K562 (cell line): ENCODE results near the gene MBD4. TPM values are rescaled to one million over a fixed set of nuclear protein-coding genes. Genes with fewer than 3 reads are reported as not detected.

Experiments
- CREBBP ChIP-seq: IDR thresholded peaks from one replicate; pipeline ENCODE4 v1.6.1; 2012; ENCODE audit warnings: low read depth, mild to moderate bottlenecking, control low read depth, inconsistent platforms, low read length
- ELK1 ChIP-seq: sonication (generic); formaldehyde crosslinking; IDR thresholded peaks from 2 replicates; pipeline ENCODE4 v1.8.1; 2022; ENCODE audit warnings: missing genetic modification reagents
- FOXP1 ChIP-seq: sonication (generic); formaldehyde crosslinking; IDR thresholded peaks from 2 replicates; pipeline ENCODE4 v1.8.0; 2022; ENCODE audit warnings: mild to moderate bottlenecking, missing genetic modification reagents
- HSF4 ChIP-seq: fragments of 250-450 bp; sonication (Bioruptor Pico); IDR thresholded peaks from 2 replicates; pipeline ENCODE4 v2.1.2; 2022; ENCODE audit warnings: mild to moderate bottlenecking, moderate library complexity, borderline replicate concordance
- L3MBTL2 ChIP-seq: fragments of 450-650 bp; IDR thresholded peaks from 2 replicates; pipeline ENCODE4 v1.6.1; 2016; ENCODE audit warnings: mild to moderate bottlenecking, moderate library complexity
- MYC ChIP-seq, 2 experiments: fragments of 250-450 bp in 1 of 2; sonication (Bioruptor Pico) in 1 of 2; IDR thresholded peaks; 2 replicates each; pipeline versions ENCODE4 v1.5.1 to v1.6.1; 2012 to 2021; ENCODE audit warnings: low read depth in 2 of 2, borderline replicate concordance in 1 of 2, improper control_type of control experiment in 1 of 2, low read length in 1 of 2, mild to moderate bottlenecking in 1 of 2, moderate library complexity in 1 of 2
- NCOR1 ChIP-seq: fragments of 450-650 bp; IDR thresholded peaks from 2 replicates; pipeline ENCODE4 v1.6.1; 2016; ENCODE audit warnings: mild to moderate bottlenecking, moderate library complexity
- PCBP1 ChIP-seq: fragments of 200-400 bp; formaldehyde crosslinking; IDR thresholded peaks from 2 replicates; pipeline ENCODE4 v1.6.1; 2018; ENCODE audit warnings: mild to moderate bottlenecking, low read depth, low read length; ENCODE audit not compliant: poor library complexity, severe bottlenecking
- POLR3A ChIP-seq: IDR thresholded peaks from 2 replicates; pipeline ENCODE4 v1.6.1; 2011; ENCODE audit warnings: borderline replicate concordance, mild to moderate bottlenecking, moderate library complexity; ENCODE audit not compliant: insufficient read length, insufficient read depth; ENCODE audit errors: extremely low read depth
- RHOXF2B ChIP-seq: fragments of 250-450 bp; sonication (Bioruptor Pico); conservative IDR thresholded peaks from 2 replicates; pipeline ENCODE4 v1.5.1; 2021
- TBP ChIP-seq: optimal IDR thresholded peaks from 2 replicates; pipeline ENCODE3; 2011; ENCODE audit warnings: low read depth, low read length, improper control_type of control experiment
- ZFPM2 ChIP-seq: fragments of 250-450 bp; sonication (Bioruptor Pico); IDR thresholded peaks from 2 replicates; pipeline ENCODE4 v1.5.1; 2022; ENCODE audit warnings: mild to moderate bottlenecking
- ZKSCAN1 ChIP-seq: fragments of 150-350 bp; IDR thresholded peaks from 2 replicates; pipeline ENCODE4 v1.6.1; 2016; ENCODE audit warnings: low read depth, low read length
- ZNF609 ChIP-seq: sonication (generic); formaldehyde crosslinking; IDR thresholded peaks from 2 replicates; pipeline ENCODE4 v1.8.1; 2023; ENCODE audit warnings: missing genetic modification reagents, mild to moderate bottlenecking, borderline replicate concordance
- polyA plus RNA-seq, 8 experiments: library from polyadenylated mRNA; depleted of rRNA in 4 of 8; stranded (reverse) in 5 of 8; unstranded in 3 of 8; fragments of >200 nt; fragmentation: Nextera tagmentation in 2 of 8; fragmentation: Illumina TruSeq in 1 of 8; extraction: Ambion mirVana in 2 of 8; extraction: Trizol in 1 of 8; gene quantifications; 2 replicates each; pipeline versions ENCODE4 v1.2.1 to v1.2.3, GENCODE V29; 2011 to 2014; ENCODE audit warnings: inconsistent platforms in 1 of 8, missing spikeins in 1 of 8
- total RNA-seq, 7 experiments: library from RNA; depleted of rRNA in 6 of 7; stranded (reverse); fragments of >200 nt in 6 of 7; fragmentation: Illumina TruSeq in 2 of 7; extraction: Trizol in 2 of 7; gene quantifications; 2 replicates each; pipeline versions ENCODE4 v1.2.1 to v1.2.3, GENCODE V29; 2011 to 2021; ENCODE audit warnings: low replicate concordance in 1 of 7
- TF ChIP-seq, protein P1 (sequence below): IDR thresholded peaks from 2 replicates; pipeline ENCODE4 v1.6.1; 2016; ENCODE audit warnings: missing genetic modification characterization, missing compliant biosample characterization
- TF ChIP-seq, protein P2 (sequence below): fragments of 450-650 bp; IDR thresholded peaks from 2 replicates; pipeline ENCODE4 v1.6.1; 2018; ENCODE audit not compliant: partially characterized antibody

Gene MBD4
- total and polyA plus RNA-seq, 9 of the 15 experiments (the other 6 are each of a cell fraction or from before 2014, with no cell fraction given), result 13.3 to 63.9 (median 39.0) TPM

- TF ChIP-seq, protein P1, sequence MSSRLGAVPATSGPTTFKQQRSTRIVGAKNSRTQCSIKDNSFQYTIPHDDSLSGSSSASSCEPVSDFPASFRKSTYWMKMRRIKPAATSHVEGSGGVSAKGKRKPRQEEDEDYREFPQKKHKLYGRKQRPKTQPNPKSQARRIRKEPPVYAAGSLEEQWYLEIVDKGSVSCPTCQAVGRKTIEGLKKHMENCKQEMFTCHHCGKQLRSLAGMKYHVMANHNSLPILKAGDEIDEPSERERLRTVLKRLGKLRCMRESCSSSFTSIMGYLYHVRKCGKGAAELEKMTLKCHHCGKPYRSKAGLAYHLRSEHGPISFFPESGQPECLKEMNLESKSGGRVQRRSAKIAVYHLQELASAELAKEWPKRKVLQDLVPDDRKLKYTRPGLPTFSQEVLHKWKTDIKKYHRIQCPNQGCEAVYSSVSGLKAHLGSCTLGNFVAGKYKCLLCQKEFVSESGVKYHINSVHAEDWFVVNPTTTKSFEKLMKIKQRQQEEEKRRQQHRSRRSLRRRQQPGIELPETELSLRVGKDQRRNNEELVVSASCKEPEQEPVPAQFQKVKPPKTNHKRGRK (tag), result no peak
- TF ChIP-seq NCOR1 (peak; percentile 48), POLR3A (no peak), ZNF609 (CRISPR knock-in tag) (no peak), ELK1 (CRISPR knock-in tag) (no peak), TBP (peak; percentile 93), ZKSCAN1 (no peak), RHOXF2B (CRISPR knock-in tag) (no peak), FOXP1 (CRISPR knock-in tag) (no peak), MYC (IDR thresholded peaks at IDR 0.05; ENCODE audit: low read depth, low read length) (peak; percentile 95), MYC (CRISPR knock-in tag; IDR thresholded peaks at IDR 0.05; ENCODE audit: borderline replicate concordance, low read depth) (peak; percentile 77; the same call in 1 of the 2 replicates), HSF4 (CRISPR knock-in tag) (no peak), ZFPM2 (no peak), CREBBP (no peak), L3MBTL2 (peak; percentile 63), PCBP1 (no peak)
- TF ChIP-seq, protein P2, sequence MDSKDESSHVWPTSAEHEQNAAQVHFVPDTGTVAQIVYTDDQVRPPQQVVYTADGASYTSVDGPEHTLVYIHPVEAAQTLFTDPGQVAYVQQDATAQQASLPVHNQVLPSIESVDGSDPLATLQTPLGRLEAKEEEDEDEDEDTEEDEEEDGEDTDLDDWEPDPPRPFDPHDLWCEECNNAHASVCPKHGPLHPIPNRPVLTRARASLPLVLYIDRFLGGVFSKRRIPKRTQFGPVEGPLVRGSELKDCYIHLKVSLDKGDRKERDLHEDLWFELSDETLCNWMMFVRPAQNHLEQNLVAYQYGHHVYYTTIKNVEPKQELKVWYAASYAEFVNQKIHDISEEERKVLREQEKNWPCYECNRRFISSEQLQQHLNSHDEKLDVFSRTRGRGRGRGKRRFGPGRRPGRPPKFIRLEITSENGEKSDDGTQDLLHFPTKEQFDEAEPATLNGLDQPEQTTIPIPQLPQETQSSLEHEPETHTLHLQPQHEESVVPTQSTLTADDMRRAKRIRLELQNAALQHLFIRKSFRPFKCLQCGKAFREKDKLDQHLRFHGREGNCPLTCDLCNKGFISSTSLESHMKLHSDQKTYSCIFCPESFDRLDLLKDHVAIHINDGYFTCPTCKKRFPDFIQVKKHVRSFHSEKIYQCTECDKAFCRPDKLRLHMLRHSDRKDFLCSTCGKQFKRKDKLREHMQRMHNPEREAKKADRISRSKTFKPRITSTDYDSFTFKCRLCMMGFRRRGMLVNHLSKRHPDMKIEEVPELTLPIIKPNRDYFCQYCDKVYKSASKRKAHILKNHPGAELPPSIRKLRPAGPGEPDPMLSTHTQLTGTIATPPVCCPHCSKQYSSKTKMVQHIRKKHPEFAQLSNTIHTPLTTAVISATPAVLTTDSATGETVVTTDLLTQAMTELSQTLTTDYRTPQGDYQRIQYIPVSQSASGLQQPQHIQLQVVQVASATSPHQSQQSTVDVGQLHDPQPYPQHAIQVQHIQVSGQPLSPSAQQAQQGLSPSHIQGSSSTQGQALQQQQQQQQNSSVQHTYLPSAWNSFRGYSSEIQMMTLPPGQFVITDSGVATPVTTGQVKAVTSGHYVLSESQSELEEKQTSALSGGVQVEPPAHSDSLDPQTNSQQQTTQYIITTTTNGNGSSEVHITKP, result peak; percentile 43
Observed at GRCh38 chr3:129448186-129448895, 8.6 kb upstream of the MBD4 start (continued).
